ENCODE results near the gene ALG13.
"Not testable (repeated sequence)": the region's sequence is repeated elsewhere in the genome, so short reads cannot be mapped to it uniquely, and the experiment has no call there.

Gene ALG13

GRCh38 chrX:111743316-111743715, 62.3 kb downstream of the ALG13 start:
- no peak for TF ChIP-seq CTCF (IDR thresholded peaks at IDR 0.05; ENCODE audit: low read depth, low read length)
- DNase-seq (ENCODE audit: low read depth in 2 of 2): peak; percentile 1

GRCh38 chrX:111756486-111756885, 75.5 kb downstream of the ALG13 start:
- DNase-seq (ENCODE audit: low read depth in 2 of 2): no peak
- no peak overlapping the region for H3K4me3 ChIP-seq (replicated peaks in 1 of 2; ENCODE audit: low read depth in 2 of 2, low read length in 2 of 2)
- no peak for TF ChIP-seq CTCF (IDR thresholded peaks at IDR 0.05; ENCODE audit: low read depth, low read length)

More at GRCh38 chrX:111743316-111743715, 62.3 kb downstream of the ALG13 start:
- no peak overlapping the region for H3K4me3 ChIP-seq (replicated peaks in 1 of 2; ENCODE audit: low read depth in 2 of 2, low read length in 2 of 2)

GRCh38 chrX:111759686-111760085, 78.7 kb downstream of the ALG13 start:
- no peak overlapping the region for H3K4me3 ChIP-seq (replicated peaks in 1 of 2; ENCODE audit: low read depth in 2 of 2, low read length in 2 of 2)
- TF ChIP-seq CTCF (IDR thresholded peaks at IDR 0.05; ENCODE audit: low read depth, low read length): no peak
- DNase-seq (ENCODE audit: low read depth in 2 of 2): no peak

- no peak overlapping the region for H3K4me3 ChIP-seq (replicated peaks in 1 of 2; ENCODE audit: low read depth in 2 of 2, low read length in 2 of 2)
- no peak for DNase-seq (ENCODE audit: low read depth in 2 of 2)
- no peak for TF ChIP-seq CTCF (IDR thresholded peaks at IDR 0.05; ENCODE audit: low read depth, low read length)
Observed at GRCh38 chrX:111761578-111762135, 80.7 kb downstream of the ALG13 start.

GRCh38 chrX:111778591-111778990, 97.6 kb downstream of the ALG13 start:
- TF ChIP-seq CTCF (IDR thresholded peaks at IDR 0.05; ENCODE audit: low read depth, low read length): no peak
- H3K4me3 ChIP-seq (replicated peaks in 1 of 2; ENCODE audit: low read depth in 2 of 2, low read length in 2 of 2): no peak overlapping the region
- DNase-seq (ENCODE audit: low read depth in 2 of 2): no peak

- peak in 1 of 2 donors; percentile 0 for DNase-seq (ENCODE audit: low read depth in 2 of 2)
- no peak overlapping the region for H3K4me3 ChIP-seq (replicated peaks in 1 of 2; ENCODE audit: low read depth in 2 of 2, low read length in 2 of 2)
- no peak for TF ChIP-seq CTCF (IDR thresholded peaks at IDR 0.05; ENCODE audit: low read depth, low read length)
Observed at GRCh38 chrX:111779582-111779981, 98.6 kb downstream of the ALG13 start.

GRCh38 chrX:111784667-111785066, 103.7 kb downstream of the ALG13 start:
- TF ChIP-seq CTCF (IDR thresholded peaks at IDR 0.05; ENCODE audit: low read depth, low read length): no peak
- H3K4me3 ChIP-seq (replicated peaks in 1 of 2; ENCODE audit: low read depth in 2 of 2, low read length in 2 of 2): no peak overlapping the region
- no peak for DNase-seq (ENCODE audit: low read depth in 2 of 2)

- not testable (repeated sequence) for H3K4me3 ChIP-seq (replicated peaks in 1 of 2; ENCODE audit: low read depth in 2 of 2, low read length in 2 of 2); DNase-seq (ENCODE audit: low read depth in 2 of 2)
Observed at GRCh38 chrX:111790054-111790453, 109.1 kb downstream of the ALG13 start.

Data from cardiac fibroblast (primary cell).